ENCODE data around the gene HNRNPUL2. TPM values are rescaled to one million over a fixed set of nuclear protein-coding genes. Genes with fewer than 3 reads are reported as not detected.
A peak's percentile ranks its signal among the peaks of the same experiment; 100 is the strongest.

Gene HNRNPUL2
- total RNA-seq, 1 experiment from 2014 or later: 43.5 TPM

DNA sequence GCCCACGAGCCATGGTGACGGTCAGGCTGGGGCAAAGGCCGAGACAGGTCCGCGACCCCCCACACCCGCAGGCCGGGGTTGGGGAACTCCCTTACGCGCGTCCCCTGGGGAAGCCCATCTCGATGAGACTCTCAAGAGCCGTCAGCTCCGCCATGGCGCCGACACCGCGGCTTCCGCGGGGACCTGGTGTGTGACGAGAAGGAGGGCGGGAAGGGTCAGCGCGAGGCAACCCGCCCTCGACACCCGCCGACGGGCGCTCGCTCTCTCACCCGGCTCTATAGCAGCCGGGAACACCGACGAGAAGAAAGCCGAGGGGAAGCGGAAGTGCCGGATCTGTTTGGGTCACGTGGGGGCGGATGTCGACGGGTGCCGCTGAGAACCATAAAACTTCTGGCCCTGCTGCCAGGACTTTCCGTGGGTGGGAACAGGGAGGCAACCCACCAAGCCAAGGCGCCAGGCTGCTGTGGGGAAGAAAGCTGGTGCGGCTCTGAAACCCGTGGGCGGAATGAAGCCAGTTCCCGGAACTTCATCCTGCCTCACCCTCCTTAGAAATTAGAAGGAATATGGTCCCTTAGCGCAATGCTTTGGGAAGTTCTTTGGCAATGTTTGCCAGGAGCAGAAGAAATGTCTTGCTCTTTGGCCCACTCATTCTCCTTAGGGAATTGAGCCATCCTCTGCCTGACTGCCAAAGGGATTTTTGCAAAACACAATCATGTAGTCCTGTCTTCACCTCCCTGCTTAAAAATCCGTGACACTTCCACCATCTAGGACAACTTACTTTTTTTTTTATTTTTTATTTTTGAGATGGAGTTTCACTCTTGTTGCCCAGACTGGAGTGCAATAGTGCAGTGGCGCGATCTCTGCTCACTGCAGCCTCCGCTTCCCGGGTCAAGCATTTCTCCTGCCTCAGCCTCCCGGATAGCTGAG is 48.2 kb downstream of the HNRNPUL2 start, which contains the start of gene UBXN1:
Gene UBXN1, minus strand, starts transcription at position 304 of the 927 bp plus-strand sequence. Its CDS starts 150 bp downstream, at position 154.
- TF ChIP-seq, protein P1, sequence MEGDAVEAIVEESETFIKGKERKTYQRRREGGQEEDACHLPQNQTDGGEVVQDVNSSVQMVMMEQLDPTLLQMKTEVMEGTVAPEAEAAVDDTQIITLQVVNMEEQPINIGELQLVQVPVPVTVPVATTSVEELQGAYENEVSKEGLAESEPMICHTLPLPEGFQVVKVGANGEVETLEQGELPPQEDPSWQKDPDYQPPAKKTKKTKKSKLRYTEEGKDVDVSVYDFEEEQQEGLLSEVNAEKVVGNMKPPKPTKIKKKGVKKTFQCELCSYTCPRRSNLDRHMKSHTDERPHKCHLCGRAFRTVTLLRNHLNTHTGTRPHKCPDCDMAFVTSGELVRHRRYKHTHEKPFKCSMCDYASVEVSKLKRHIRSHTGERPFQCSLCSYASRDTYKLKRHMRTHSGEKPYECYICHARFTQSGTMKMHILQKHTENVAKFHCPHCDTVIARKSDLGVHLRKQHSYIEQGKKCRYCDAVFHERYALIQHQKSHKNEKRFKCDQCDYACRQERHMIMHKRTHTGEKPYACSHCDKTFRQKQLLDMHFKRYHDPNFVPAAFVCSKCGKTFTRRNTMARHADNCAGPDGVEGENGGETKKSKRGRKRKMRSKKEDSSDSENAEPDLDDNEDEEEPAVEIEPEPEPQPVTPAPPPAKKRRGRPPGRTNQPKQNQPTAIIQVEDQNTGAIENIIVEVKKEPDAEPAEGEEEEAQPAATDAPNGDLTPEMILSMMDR (conservative IDR thresholded peaks at IDR 0.05): no peak
- H3K27me3 ChIP-seq (ENCODE audit: insufficient read depth, low read length): no peaks in the 10 kb centered on the region
- H3K14ac ChIP-seq (ENCODE audit: insufficient read depth, low read length): peak within 1 kb of the TSS; percentile 66
- no peak within 1 kb of the TSS for H3K56ac ChIP-seq (ENCODE audit: insufficient read length, low read depth, low read length)
- H3K79me2 ChIP-seq (ENCODE audit: insufficient read depth, low read length): no peaks in the 10 kb centered on the region
- peak; percentile 81 for DNase-seq
- peak within 1 kb of the TSS; percentile 72 for H3K18ac ChIP-seq (ENCODE audit: insufficient read length, low read depth, low read length)
- no peak within 1 kb of the TSS for H2BK20ac ChIP-seq (ENCODE audit: low read depth, low read length, poor library complexity, severe bottlenecking)
- H2BK12ac ChIP-seq (ENCODE audit: insufficient read length, low read depth, low read length): no peak within 1 kb of the TSS
- no peak within 1 kb of the TSS for H2AK5ac ChIP-seq (ENCODE audit: insufficient read length, low read length)
- H3K23me2 ChIP-seq (ENCODE audit: insufficient read length, low read depth, low read length, poor library complexity, severe bottlenecking): peaks cover 8% of the 10 kb centered on the region
- peak within 1 kb of the TSS; percentile 12 for H3K27ac ChIP-seq (ENCODE audit: insufficient read length, low read depth, low read length)
- Mint-ChIP-seq H3K36me3 (ENCODE audit: insufficient read depth in 1 of 3, low read depth in 3 of 3) (peaks cover 14 to 35% (median 33%) of the 10 kb centered on the region in 3 experiments; a peak in 6 of 7 replicates), H3K9me3 (0 out of 5 replicates have a peak, but pooled peaks cover 0 to 2% of the 10 kb centered on the region in 2 experiments), H3K4me3 (peak within 1 kb of the TSS; percentile 85 to 92), H3K4me1 (peaks cover 15 to 20% of the 10 kb centered on the region in 2 experiments), H3K27me3 (ENCODE audit: low read depth) (no peaks in the 10 kb centered on the region), H3K27ac (peak within 1 kb of the TSS; percentile 70 to 96 (median 91); a peak in 6 of 7 replicates)
- H3K4me2 ChIP-seq (ENCODE audit: insufficient read depth, insufficient read length, low read length): peak within 1 kb of the TSS; percentile 79
- no peak within 1 kb of the TSS for H4K8ac ChIP-seq (replicated peaks; ENCODE audit: insufficient read length, low read depth, low read length)
- H4K5ac ChIP-seq (ENCODE audit: insufficient read length, low read depth, low read length): peak within 1 kb of the TSS; percentile 19
- H4K20me1 ChIP-seq (ENCODE audit: control insufficient read depth, insufficient read depth, insufficient read length): no peaks in the 10 kb centered on the region
- no peaks in the 10 kb centered on the region for H3K4me1 ChIP-seq (ENCODE audit: insufficient read depth, low read length)
- H4K91ac ChIP-seq (ENCODE audit: insufficient read length, low read depth, low read length): no peak within 1 kb of the TSS
- no peaks in the 10 kb centered on the region for H3K9me3 ChIP-seq (ENCODE audit: control insufficient read depth, low read depth, low read length)
- H3K23ac ChIP-seq (ENCODE audit: insufficient read length, low read depth, low read length): no peak within 1 kb of the TSS
- H3K4ac ChIP-seq (ENCODE audit: low read depth, low read length): no peak within 1 kb of the TSS
- peak within 1 kb of the TSS; percentile 86 for H3K9ac ChIP-seq (ENCODE audit: extremely low read depth, insufficient read length, low read length)
- no peak within 1 kb of the TSS for H2BK120ac ChIP-seq (ENCODE audit: low read depth, low read length, poor library complexity, severe bottlenecking)
- WGBS (ENCODE audit: extremely low coverage, insufficient read length, low lambda C conversion rate): no CpG with 5 or more reads among the region's 55 CpGs
- H3T11ph ChIP-seq (ENCODE audit: low read length): no peak within 1 kb of the TSS
- no peak within 1 kb of the TSS for H2BK5ac ChIP-seq (ENCODE audit: insufficient read length, low read length)
- H2BK15ac ChIP-seq (ENCODE audit: low read depth, low read length): no peak within 1 kb of the TSS
- H2AFZ ChIP-seq (ENCODE audit: low read length): no peak within 1 kb of the TSS
- H3K79me1 ChIP-seq (ENCODE audit: insufficient read depth, low read depth, low read length, poor library complexity, severe bottlenecking): no peaks in the 10 kb centered on the region

All from H9 (cell line).